Muscle layer of colon (tissue), 2 donors: Measurements from ENCODE around the gene PSMA5.

Experiments
- H3K27ac ChIP-seq: one replicate; pipeline ENCODE4 v1.7.0; 2013; ENCODE audit warnings: low read depth, mild to moderate bottlenecking, low read length, moderate library complexity
- H3K27me3 ChIP-seq, 2 donors: one replicate each; pipeline ENCODE4 v1.7.0; 2013; ENCODE audit warnings: low read length in 2 of 2, mild to moderate bottlenecking in 2 of 2; ENCODE audit not compliant: insufficient read depth in 2 of 2, control insufficient read depth in 1 of 2
- H3K36me3 ChIP-seq: one replicate; pipeline ENCODE4 v1.7.0; 2013; ENCODE audit warnings: mild to moderate bottlenecking, low read length; ENCODE audit not compliant: insufficient read depth
- H3K4me1 ChIP-seq: one replicate; pipeline ENCODE4 v1.7.0; 2013; ENCODE audit warnings: mild to moderate bottlenecking, low read length; ENCODE audit not compliant: insufficient read depth
- H3K4me3 ChIP-seq, 2 donors: one replicate each; pipeline ENCODE4 v1.7.0; 2013; ENCODE audit warnings: low read length in 2 of 2, low read depth in 1 of 2, mild to moderate bottlenecking in 1 of 2, moderate library complexity in 1 of 2
- H3K9ac ChIP-seq: one replicate; pipeline ENCODE4 v1.7.0; 2013; ENCODE audit warnings: low read length
- H3K9me3 ChIP-seq: one replicate; pipeline ENCODE4 v1.7.0; 2013; ENCODE audit warnings: mild to moderate bottlenecking, low read length
- donor health status: abdominal sarcoma.
- donor health status: Adenocarcinoma of cecum.

Gene PSMA5

GRCh38 chr1:109389638-109390341 is 36.5 kb downstream of the PSMA5 start:
- H3K9ac ChIP-seq, result no peak overlapping the region
- H3K27ac ChIP-seq, result peak overlapping the region; percentile 82
- H3K9me3 ChIP-seq, result no peaks in the 10 kb centered on the region
- H3K4me3 ChIP-seq, result no peak overlapping the region
- H3K4me1 ChIP-seq, result peaks cover 69% of the 10 kb centered on the region
- H3K27me3 ChIP-seq, result no peaks in the 10 kb centered on the region
- no peaks in the 10 kb centered on the region for H3K36me3 ChIP-seq

- Histone ChIP-seq H3K27me3 (no peaks in the 10 kb centered on the region), H3K4me3 (no peak overlapping the region), H3K4me1 (peaks cover 67% of the 10 kb centered on the region), H3K9me3 (no peaks in the 10 kb centered on the region), H3K36me3 (no peaks in the 10 kb centered on the region), H3K27ac (peak overlapping the region; percentile 82), H3K9ac (no peak overlapping the region)
Observed at GRCh38 chr1:109388884-109389637, 37.2 kb downstream of the PSMA5 start.

GRCh38 chr1:109388208-109388711 is 38.0 kb downstream of the PSMA5 start:
- Histone ChIP-seq H3K27ac (peak overlapping the region; percentile 82), H3K4me1 (peaks cover 70% of the 10 kb centered on the region)

GRCh38 chr1:109386054-109386717 is 40.1 kb downstream of the PSMA5 start:
- no peaks in the 10 kb centered on the region for H3K27me3 ChIP-seq
- no peak overlapping the region for H3K9ac ChIP-seq
- H3K27ac ChIP-seq, result no peak overlapping the region
- H3K4me1 ChIP-seq, result peaks cover 55% of the 10 kb centered on the region
- no peaks in the 10 kb centered on the region for H3K36me3 ChIP-seq
- no peak overlapping the region for H3K4me3 ChIP-seq
- no peaks in the 10 kb centered on the region for H3K9me3 ChIP-seq

More at GRCh38 chr1:109388208-109388711, 38.0 kb downstream of the PSMA5 start:
- H3K4me3 ChIP-seq, result no peak overlapping the region
- H3K9me3 ChIP-seq, result no peaks in the 10 kb centered on the region
- H3K27me3 ChIP-seq, result no peaks in the 10 kb centered on the region
- H3K36me3 ChIP-seq, result no peaks in the 10 kb centered on the region
- H3K9ac ChIP-seq, result no peak overlapping the region

GRCh38 chr1:109385417-109385816 is 40.8 kb downstream of the PSMA5 start:
- H3K4me3 ChIP-seq, result no peak overlapping the region
- no peaks in the 10 kb centered on the region for H3K27me3 ChIP-seq
- no peaks in the 10 kb centered on the region for H3K36me3 ChIP-seq
- H3K9ac ChIP-seq, result no peak overlapping the region
- H3K9me3 ChIP-seq, result no peaks in the 10 kb centered on the region
- H3K27ac ChIP-seq, result no peak overlapping the region
- peaks cover 51% of the 10 kb centered on the region for H3K4me1 ChIP-seq

GRCh38 chr1:109383854-109384253 is 42.4 kb downstream of the PSMA5 start:
- H3K36me3 ChIP-seq, result no peaks in the 10 kb centered on the region
- H3K4me1 ChIP-seq, result peaks cover 36% of the 10 kb centered on the region
- H3K27ac ChIP-seq, result no peak overlapping the region
- no peak overlapping the region for H3K4me3 ChIP-seq
- H3K27me3 ChIP-seq, result no peaks in the 10 kb centered on the region
- no peaks in the 10 kb centered on the region for H3K9me3 ChIP-seq
- H3K9ac ChIP-seq, result no peak overlapping the region

GRCh38 chr1:109383087-109383779 is 43.0 kb downstream of the PSMA5 start:
- no peak overlapping the region for H3K4me3 ChIP-seq
- H3K27ac ChIP-seq, result no peak overlapping the region
- H3K9ac ChIP-seq, result no peak overlapping the region
- H3K9me3 ChIP-seq, result no peaks in the 10 kb centered on the region
- no peaks in the 10 kb centered on the region for H3K36me3 ChIP-seq
- H3K27me3 ChIP-seq, result no peaks in the 10 kb centered on the region
- peaks cover 30% of the 10 kb centered on the region for H3K4me1 ChIP-seq

GRCh38 chr1:109381573-109381972 is 44.7 kb downstream of the PSMA5 start:
- no peaks in the 10 kb centered on the region for H3K9me3 ChIP-seq
- peaks cover 28% of the 10 kb centered on the region for H3K4me1 ChIP-seq
- H3K4me3 ChIP-seq, result no peak overlapping the region
- no peak overlapping the region for H3K9ac ChIP-seq
- no peak overlapping the region for H3K27ac ChIP-seq
- no peaks in the 10 kb centered on the region for H3K27me3 ChIP-seq
- H3K36me3 ChIP-seq, result no peaks in the 10 kb centered on the region

GRCh38 chr1:109379907-109380306 is 46.3 kb downstream of the PSMA5 start:
- H3K27ac ChIP-seq, result no peak overlapping the region
- H3K4me1 ChIP-seq, result peaks cover 14% of the 10 kb centered on the region
- H3K9me3 ChIP-seq, result no peaks in the 10 kb centered on the region
- H3K9ac ChIP-seq, result no peak overlapping the region
- H3K4me3 ChIP-seq, result no peak overlapping the region
- no peaks in the 10 kb centered on the region for H3K27me3 ChIP-seq
- no peaks in the 10 kb centered on the region for H3K36me3 ChIP-seq

- Histone ChIP-seq H3K27me3 (no peaks in the 10 kb centered on the region), H3K4me1 (peaks cover 13% of the 10 kb centered on the region), H3K36me3 (no peaks in the 10 kb centered on the region), H3K27ac (no peak overlapping the region), H3K9ac (no peak overlapping the region), H3K4me3 (no peak overlapping the region), H3K9me3 (no peaks in the 10 kb centered on the region)
Observed at GRCh38 chr1:109379422-109379821, 46.8 kb downstream of the PSMA5 start.

- Histone ChIP-seq H3K4me1 (peaks cover 5% of the 10 kb centered on the region), H3K9me3 (no peaks in the 10 kb centered on the region)
Observed at GRCh38 chr1:109377698-109378097, 48.5 kb downstream of the PSMA5 start.

More at GRCh38 chr1:109377698-109378097, 48.5 kb downstream of the PSMA5 start:
- no peak overlapping the region for H3K27ac ChIP-seq
- H3K4me3 ChIP-seq, result no peak overlapping the region
- H3K27me3 ChIP-seq, result no peaks in the 10 kb centered on the region
- H3K9ac ChIP-seq, result no peak overlapping the region
- H3K36me3 ChIP-seq, result no peaks in the 10 kb centered on the region
